ELR (cell line): ENCODE measurements around the gene PDZD8.
A peak's percentile ranks its signal among the peaks of the same experiment; 100 is the strongest.
"Not testable (repeated sequence)": the region's sequence is repeated elsewhere in the genome, so short reads cannot be mapped to it uniquely, and the experiment has no call there.

Experiments used
- DNase-seq: peaks from one replicate; pipeline ENCODE4 v3.0.0-alpha.2; 2015; ENCODE audit warnings: low read depth

Gene PDZD8

GRCh38 chr10:117348236-117348635 lies 27.0 kb downstream of the PDZD8 start:
- DNase-seq: no peak

- no peak for DNase-seq
Observed at GRCh38 chr10:117346574-117346973, 28.7 kb downstream of the PDZD8 start.

GRCh38 chr10:117345143-117345542 lies 30.1 kb downstream of the PDZD8 start:
- peak; percentile 15 for DNase-seq

GRCh38 chr10:117342641-117343040 lies 32.6 kb downstream of the PDZD8 start:
- peak; percentile 94 for DNase-seq

- no peak for DNase-seq
Observed at GRCh38 chr10:117341061-117341460, 34.2 kb downstream of the PDZD8 start.

- no peak for DNase-seq
Observed at GRCh38 chr10:117339979-117340378, 35.3 kb downstream of the PDZD8 start.

GRCh38 chr10:117339578-117339977 lies 35.7 kb downstream of the PDZD8 start:
- DNase-seq: no peak

GRCh38 chr10:117334926-117335325 lies 40.3 kb downstream of the PDZD8 start:
- no peak for DNase-seq

- DNase-seq: no peak
Observed at GRCh38 chr10:117334066-117334465, 41.2 kb downstream of the PDZD8 start.

GRCh38 chr10:117327262-117327661 lies 48.0 kb downstream of the PDZD8 start:
- no peak for DNase-seq

GRCh38 chr10:117324367-117324766 lies 50.9 kb downstream of the PDZD8 start:
- DNase-seq: no peak

GRCh38 chr10:117322260-117322659 lies 53.0 kb downstream of the PDZD8 start:
- DNase-seq: no peak

GRCh38 chr10:117320050-117320665 lies 55.1 kb downstream of the PDZD8 start:
- peak; percentile 50 for DNase-seq

- peak; percentile 44 for DNase-seq
Observed at GRCh38 chr10:117318909-117319308, 56.3 kb downstream of the PDZD8 start.

GRCh38 chr10:117316701-117317100 lies 58.5 kb downstream of the PDZD8 start:
- no peak for DNase-seq

- DNase-seq: no peak
Observed at GRCh38 chr10:117313641-117314040, 61.6 kb downstream of the PDZD8 start.

- DNase-seq: peak; percentile 64
Observed at GRCh38 chr10:117312430-117312829, 62.8 kb downstream of the PDZD8 start.

GRCh38 chr10:117311261-117311660 lies 64.0 kb downstream of the PDZD8 start:
- peak; percentile 50 for DNase-seq

- no peak for DNase-seq
Observed at GRCh38 chr10:117306674-117307073, 68.6 kb downstream of the PDZD8 start.

- DNase-seq: not testable (repeated sequence)
Observed at GRCh38 chr10:117303451-117303850, 71.8 kb downstream of the PDZD8 start.

- DNase-seq: no peak
Observed at GRCh38 chr10:117300671-117301070, 74.6 kb downstream of the PDZD8 start.

GRCh38 chr10:117299435-117299834 lies 75.8 kb downstream of the PDZD8 start:
- no peak for DNase-seq

GRCh38 chr10:117298219-117298618 lies 77.0 kb downstream of the PDZD8 start:
- no peak for DNase-seq

GRCh38 chr10:117294735-117295134 lies 80.5 kb downstream of the PDZD8 start:
- no peak for DNase-seq
